Measurements from ENCODE around the gene MUS81. TPM values are rescaled to one million over a fixed set of nuclear protein-coding genes. Genes with fewer than 3 reads are reported as not detected.

The MUS81 gene
- total and polyA plus RNA-seq, 9 of the 15 experiments (the other 6 are each of a cell fraction or from before 2014, with no cell fraction given) = 13.4 to 118 (median 53.7) TPM

DNA sequence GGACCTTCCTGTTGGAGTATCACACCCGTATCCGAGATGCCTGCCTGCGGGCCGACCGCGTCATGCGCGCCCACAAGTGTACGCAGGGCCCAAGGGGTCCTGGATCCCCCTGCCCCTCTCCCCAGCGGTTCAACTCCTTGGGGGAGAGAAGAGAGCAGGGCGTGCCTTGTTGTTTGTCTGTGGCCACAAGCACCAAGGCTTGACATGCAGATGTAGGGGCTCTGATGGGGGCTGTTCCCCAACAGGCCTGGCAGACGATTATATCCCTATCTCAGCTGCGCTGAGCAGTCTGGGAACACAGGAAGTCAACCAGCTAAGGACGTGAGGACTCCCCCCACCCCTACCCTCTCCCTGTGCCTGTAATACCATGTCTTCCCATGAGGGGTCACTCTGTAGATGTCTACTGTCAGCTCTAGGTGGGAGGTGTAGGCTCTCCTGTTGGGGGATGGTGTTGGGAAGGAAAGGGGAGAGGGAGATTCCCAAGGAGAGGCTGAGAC, 9.1 kb upstream of the MUS81 start (continued):
- TF ChIP-seq, protein P1, sequence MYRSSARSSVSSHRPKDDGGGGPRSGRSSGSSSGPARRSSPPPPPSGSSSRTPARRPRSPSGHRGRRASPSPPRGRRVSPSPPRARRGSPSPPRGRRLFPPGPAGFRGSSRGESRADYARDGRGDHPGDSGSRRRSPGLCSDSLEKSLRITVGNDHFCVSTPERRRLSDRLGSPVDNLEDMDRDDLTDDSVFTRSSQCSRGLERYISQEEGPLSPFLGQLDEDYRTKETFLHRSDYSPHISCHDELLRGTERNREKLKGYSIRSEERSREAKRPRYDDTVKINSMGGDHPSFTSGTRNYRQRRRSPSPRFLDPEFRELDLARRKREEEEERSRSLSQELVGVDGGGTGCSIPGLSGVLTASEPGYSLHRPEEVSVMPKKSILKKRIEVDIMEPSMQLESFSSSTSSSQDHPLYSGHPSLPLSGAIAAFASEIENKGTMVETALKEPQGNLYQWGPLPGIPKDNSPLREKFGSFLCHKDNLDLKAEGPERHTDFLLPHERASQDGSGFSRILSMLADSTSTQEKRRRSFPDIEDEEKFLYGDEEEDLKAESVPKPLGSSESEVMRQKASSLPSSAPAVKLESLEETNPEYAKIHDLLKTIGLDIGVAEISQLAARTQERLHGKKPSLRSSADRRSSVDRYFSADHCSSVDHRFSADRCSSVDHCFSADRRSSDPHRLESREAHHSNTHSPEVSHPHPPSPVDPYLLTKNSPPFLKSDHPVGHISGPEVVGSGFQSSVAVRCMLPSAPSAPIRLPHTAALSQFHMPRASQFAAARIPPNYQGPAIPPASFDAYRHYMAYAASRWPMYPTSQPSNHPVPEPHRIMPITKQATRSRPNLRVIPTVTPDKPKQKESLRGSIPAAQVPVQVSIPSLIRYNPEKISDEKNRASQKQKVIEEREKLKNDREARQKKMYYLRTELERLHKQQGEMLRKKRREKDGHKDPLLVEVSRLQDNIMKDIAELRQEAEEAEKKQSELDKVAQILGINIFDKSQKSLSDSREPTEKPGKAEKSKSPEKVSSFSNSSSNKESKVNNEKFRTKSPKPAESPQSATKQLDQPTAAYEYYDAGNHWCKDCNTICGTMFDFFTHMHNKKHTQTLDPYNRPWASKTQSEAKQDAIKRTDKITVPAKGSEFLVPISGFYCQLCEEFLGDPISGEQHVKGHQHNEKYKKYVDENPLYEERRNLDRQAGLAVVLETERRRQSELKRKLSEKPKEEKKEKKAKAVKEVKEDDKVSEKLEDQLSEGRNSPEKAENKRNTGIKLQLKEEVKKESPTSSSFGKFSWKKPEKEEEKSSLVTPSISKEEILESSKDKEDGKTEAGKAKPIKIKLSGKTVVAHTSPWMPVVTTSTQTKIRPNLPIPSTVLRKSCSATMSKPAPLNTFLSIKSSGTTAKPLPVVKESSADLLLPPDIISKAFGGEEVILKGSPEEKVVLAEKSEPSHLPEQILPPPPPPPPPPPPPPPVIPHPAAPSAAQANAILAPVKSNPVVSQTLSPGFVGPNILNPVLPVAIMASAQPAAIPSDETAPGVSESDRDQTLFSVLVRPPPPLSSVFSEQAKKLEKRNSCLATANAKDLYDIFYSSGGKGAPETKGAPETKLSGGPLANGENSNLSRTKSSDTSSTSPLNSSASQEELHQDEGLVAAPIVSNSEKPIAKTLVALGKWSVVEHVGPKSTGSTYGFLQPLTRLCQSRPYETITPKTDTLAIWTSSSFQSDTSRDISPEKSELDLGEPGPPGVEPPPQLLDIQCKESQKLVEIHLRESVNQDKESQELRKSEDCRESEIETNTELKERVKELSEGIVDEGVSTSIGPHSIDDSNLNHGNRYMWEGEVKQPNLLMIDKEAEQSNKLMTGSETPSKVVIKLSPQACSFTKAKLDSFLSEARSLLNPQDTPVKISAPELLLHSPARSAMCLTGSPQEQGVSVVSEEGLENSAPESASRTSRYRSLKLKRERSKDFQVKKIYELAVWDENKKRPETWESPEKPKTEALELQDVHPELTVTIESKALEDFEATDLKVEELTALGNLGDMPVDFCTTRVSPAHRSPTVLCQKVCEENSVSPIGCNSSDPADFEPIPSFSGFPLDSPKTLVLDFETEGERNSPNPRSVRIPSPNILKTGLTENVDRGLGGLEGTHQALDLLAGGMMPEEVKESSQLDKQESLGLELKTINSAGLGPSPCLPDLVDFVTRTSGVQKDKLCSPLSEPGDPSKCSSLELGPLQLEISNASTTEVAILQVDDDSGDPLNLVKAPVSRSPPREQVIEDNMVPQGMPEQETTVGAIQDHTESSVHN (IDR thresholded peaks at IDR 0.05; ENCODE audit: borderline replicate concordance in 1 of 2, low read depth in 1 of 2) = no peak
- TF ChIP-seq TBL1XR1 (IDR thresholded peaks at IDR 0.05; ENCODE audit: low read length in 2 of 2) (no peak), GTF2E2 (tag; IDR thresholded peaks at IDR 0.05) (no peak), ZNF77 (CRISPR knock-in tag; IDR thresholded peaks at IDR 0.05) (no peak), DMBX1 (CRISPR knock-in tag; IDR thresholded peaks at IDR 0.05; ENCODE audit: borderline replicate concordance) (no peak), ARHGAP35 (IDR thresholded peaks at IDR 0.05; ENCODE audit: partially characterized antibody) (no peak), PYGO2 (tag; IDR thresholded peaks at IDR 0.05) (no peak)
- TF ChIP-seq, protein P2, sequence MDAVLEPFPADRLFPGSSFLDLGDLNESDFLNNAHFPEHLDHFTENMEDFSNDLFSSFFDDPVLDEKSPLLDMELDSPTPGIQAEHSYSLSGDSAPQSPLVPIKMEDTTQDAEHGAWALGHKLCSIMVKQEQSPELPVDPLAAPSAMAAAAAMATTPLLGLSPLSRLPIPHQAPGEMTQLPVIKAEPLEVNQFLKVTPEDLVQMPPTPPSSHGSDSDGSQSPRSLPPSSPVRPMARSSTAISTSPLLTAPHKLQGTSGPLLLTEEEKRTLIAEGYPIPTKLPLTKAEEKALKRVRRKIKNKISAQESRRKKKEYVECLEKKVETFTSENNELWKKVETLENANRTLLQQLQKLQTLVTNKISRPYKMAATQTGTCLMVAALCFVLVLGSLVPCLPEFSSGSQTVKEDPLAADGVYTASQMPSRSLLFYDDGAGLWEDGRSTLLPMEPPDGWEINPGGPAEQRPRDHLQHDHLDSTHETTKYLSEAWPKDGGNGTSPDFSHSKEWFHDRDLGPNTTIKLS (IDR thresholded peaks at IDR 0.05; ENCODE audit: borderline replicate concordance, low read depth) = no peak
- TF ChIP-seq, protein P3, sequence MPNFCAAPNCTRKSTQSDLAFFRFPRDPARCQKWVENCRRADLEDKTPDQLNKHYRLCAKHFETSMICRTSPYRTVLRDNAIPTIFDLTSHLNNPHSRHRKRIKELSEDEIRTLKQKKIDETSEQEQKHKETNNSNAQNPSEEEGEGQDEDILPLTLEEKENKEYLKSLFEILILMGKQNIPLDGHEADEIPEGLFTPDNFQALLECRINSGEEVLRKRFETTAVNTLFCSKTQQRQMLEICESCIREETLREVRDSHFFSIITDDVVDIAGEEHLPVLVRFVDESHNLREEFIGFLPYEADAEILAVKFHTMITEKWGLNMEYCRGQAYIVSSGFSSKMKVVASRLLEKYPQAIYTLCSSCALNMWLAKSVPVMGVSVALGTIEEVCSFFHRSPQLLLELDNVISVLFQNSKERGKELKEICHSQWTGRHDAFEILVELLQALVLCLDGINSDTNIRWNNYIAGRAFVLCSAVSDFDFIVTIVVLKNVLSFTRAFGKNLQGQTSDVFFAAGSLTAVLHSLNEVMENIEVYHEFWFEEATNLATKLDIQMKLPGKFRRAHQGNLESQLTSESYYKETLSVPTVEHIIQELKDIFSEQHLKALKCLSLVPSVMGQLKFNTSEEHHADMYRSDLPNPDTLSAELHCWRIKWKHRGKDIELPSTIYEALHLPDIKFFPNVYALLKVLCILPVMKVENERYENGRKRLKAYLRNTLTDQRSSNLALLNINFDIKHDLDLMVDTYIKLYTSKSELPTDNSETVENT (CRISPR knock-in tag; IDR thresholded peaks at IDR 0.05) = no peak
- TF ChIP-seq, protein P4, sequence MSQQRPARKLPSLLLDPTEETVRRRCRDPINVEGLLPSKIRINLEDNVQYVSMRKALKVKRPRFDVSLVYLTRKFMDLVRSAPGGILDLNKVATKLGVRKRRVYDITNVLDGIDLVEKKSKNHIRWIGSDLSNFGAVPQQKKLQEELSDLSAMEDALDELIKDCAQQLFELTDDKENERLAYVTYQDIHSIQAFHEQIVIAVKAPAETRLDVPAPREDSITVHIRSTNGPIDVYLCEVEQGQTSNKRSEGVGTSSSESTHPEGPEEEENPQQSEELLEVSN (IDR thresholded peaks at IDR 0.05; ENCODE audit: borderline replicate concordance in 1 of 2, extremely low read depth in 1 of 2, insufficient read depth in 1 of 2, insufficient read length in 1 of 2, low read depth in 1 of 2, low read length in 1 of 2, poor library complexity in 1 of 2, severe bottlenecking in 1 of 2) = no peak
- TF ChIP-seq, protein P5, sequence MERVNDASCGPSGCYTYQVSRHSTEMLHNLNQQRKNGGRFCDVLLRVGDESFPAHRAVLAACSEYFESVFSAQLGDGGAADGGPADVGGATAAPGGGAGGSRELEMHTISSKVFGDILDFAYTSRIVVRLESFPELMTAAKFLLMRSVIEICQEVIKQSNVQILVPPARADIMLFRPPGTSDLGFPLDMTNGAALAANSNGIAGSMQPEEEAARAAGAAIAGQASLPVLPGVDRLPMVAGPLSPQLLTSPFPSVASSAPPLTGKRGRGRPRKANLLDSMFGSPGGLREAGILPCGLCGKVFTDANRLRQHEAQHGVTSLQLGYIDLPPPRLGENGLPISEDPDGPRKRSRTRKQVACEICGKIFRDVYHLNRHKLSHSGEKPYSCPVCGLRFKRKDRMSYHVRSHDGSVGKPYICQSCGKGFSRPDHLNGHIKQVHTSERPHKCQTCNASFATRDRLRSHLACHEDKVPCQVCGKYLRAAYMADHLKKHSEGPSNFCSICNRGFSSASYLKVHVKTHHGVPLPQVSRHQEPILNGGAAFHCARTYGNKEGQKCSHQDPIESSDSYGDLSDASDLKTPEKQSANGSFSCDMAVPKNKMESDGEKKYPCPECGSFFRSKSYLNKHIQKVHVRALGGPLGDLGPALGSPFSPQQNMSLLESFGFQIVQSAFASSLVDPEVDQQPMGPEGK (CRISPR knock-in tag; IDR thresholded peaks at IDR 0.05; ENCODE audit: borderline replicate concordance) = no peak
